HG02571 (cell line): ENCODE data around the gene ARHGEF37.
"Not testable (repeated sequence)": the region's sequence is repeated elsewhere in the genome, so short reads cannot be mapped to it uniquely, and the experiment has no call there.

Source experiments
- ATAC-seq: cut with Tn5 transposase; IDR thresholded peaks from one replicate; pipeline ENCODE4 v1.9.1; 2021; ENCODE audit warnings: mild to moderate bottlenecking, moderate library complexity; ENCODE audit not compliant: unreplicated experiment

Gene ARHGEF37

GRCh38 chr5:149581192-149581861, at the start of gene ARHGEF37:
ARHGEF37 (plus strand) TSS chr5:149581498; CDS start chr5:149597770, 16,272 bp downstream.
- ATAC-seq = no peak

GRCh38 chr5:149532413-149532812, 48.9 kb upstream of the ARHGEF37 start:
- ATAC-seq = no peak

GRCh38 chr5:149535787-149536186, 45.5 kb upstream of the ARHGEF37 start:
- ATAC-seq = not testable (repeated sequence)

GRCh38 chr5:149537374-149537975, 43.8 kb upstream of the ARHGEF37 start:
- no peak for ATAC-seq

- ATAC-seq = no peak
Measured at GRCh38 chr5:149540089-149540488, 41.2 kb upstream of the ARHGEF37 start.

- ATAC-seq = no peak
Measured at GRCh38 chr5:149541893-149542292, 39.4 kb upstream of the ARHGEF37 start.

- ATAC-seq = no peak
Measured at GRCh38 chr5:149543361-149544027, 37.8 kb upstream of the ARHGEF37 start.

GRCh38 chr5:149544028-149544420, 37.3 kb upstream of the ARHGEF37 start:
- ATAC-seq = no peak

- no peak for ATAC-seq
Measured at GRCh38 chr5:149545327-149545726, 36.0 kb upstream of the ARHGEF37 start.

- ATAC-seq = no peak
Measured at GRCh38 chr5:149546974-149547373, 34.3 kb upstream of the ARHGEF37 start.

- no peak for ATAC-seq
Measured at GRCh38 chr5:149549461-149550267, 31.6 kb upstream of the ARHGEF37 start.

- ATAC-seq = no peak
Measured at GRCh38 chr5:149550268-149550583, 31.1 kb upstream of the ARHGEF37 start.

GRCh38 chr5:149550594-149551226, 30.6 kb upstream of the ARHGEF37 start:
- ATAC-seq = peak; percentile 5

GRCh38 chr5:149551227-149552037, 29.9 kb upstream of the ARHGEF37 start, which contains the start of gene CSNK1A1:
CSNK1A1 (minus strand) TSS chr5:149551439; CDS start chr5:149550964, 475 bp downstream.
- ATAC-seq = peak; percentile 90

- ATAC-seq = no peak
Measured at GRCh38 chr5:149552038-149552494, 29.2 kb upstream of the ARHGEF37 start.

- ATAC-seq = no peak
Measured at GRCh38 chr5:149552553-149553160, 28.6 kb upstream of the ARHGEF37 start.

- ATAC-seq = no peak
Measured at GRCh38 chr5:149559706-149560105, 21.6 kb upstream of the ARHGEF37 start.

- no peak for ATAC-seq
Measured at GRCh38 chr5:149561848-149562247, 19.4 kb upstream of the ARHGEF37 start.

GRCh38 chr5:149563466-149563865, 17.8 kb upstream of the ARHGEF37 start:
- no peak for ATAC-seq
